GM23338 (cell line): ENCODE data around the gene CTNNA2. TPM values are rescaled to one million over a fixed set of nuclear protein-coding genes. Genes with fewer than 3 reads are reported as not detected.

Experiments used
- ATAC-seq: fragments of 200-7000 bp; cut with Tn5 transposase; 3 replicates; pipeline ENCODE4 v1.9.1; 2020
- DNase-seq: peaks from one replicate; pipeline ENCODE4 v3.0.0-alpha.2; 2015; ENCODE audit warnings: low spot score
- H2AFZ ChIP-seq: fragments of 200-600 bp; sonication (generic); 2 replicates; pipeline ENCODE4 v1.8.0; 2016; ENCODE audit warnings: antibody characterized with exemption, mild to moderate bottlenecking, moderate library complexity
- H3F3A ChIP-seq: fragments of 200-600 bp; sonication (generic); replicated peaks from 2 replicates; pipeline ENCODE4 v1.8.0; 2017; ENCODE audit warnings: antibody characterized with exemption, mixed run types, low read depth
- H3K27ac ChIP-seq: fragments of 200-600 bp; sonication (generic); 2 replicates; pipeline ENCODE4 v1.6.1; 2016; ENCODE audit warnings: low read depth
- H3K27me3 ChIP-seq: fragments of 200-600 bp; sonication (generic); 2 replicates; pipeline ENCODE4 v1.8.0; 2016; ENCODE audit warnings: mild to moderate bottlenecking, mixed run types, moderate library complexity; ENCODE audit not compliant: insufficient read depth
- H3K36me3 ChIP-seq: fragments of 200-600 bp; sonication (generic); 2 replicates; pipeline ENCODE4 v1.8.0; 2016; ENCODE audit warnings: mild to moderate bottlenecking; ENCODE audit not compliant: insufficient read depth
- H3K4me1 ChIP-seq: fragments of 200-600 bp; sonication (generic); 2 replicates; pipeline ENCODE4 v1.8.0; 2016; ENCODE audit warnings: mild to moderate bottlenecking, moderate library complexity; ENCODE audit not compliant: insufficient read depth
- H3K4me2 ChIP-seq: fragments of 200-600 bp; sonication (generic); 2 replicates; pipeline ENCODE4 v1.7.1; 2017; ENCODE audit warnings: mixed run types
- H3K4me3 ChIP-seq: fragments of 200-600 bp; sonication (generic); 2 replicates; pipeline ENCODE4 v1.6.1; 2016; ENCODE audit warnings: mixed run types
- H3K79me2 ChIP-seq: fragments of 200-600 bp; sonication (generic); replicated peaks from 2 replicates; pipeline ENCODE4 v1.8.0; 2017; ENCODE audit warnings: mild to moderate bottlenecking; ENCODE audit not compliant: insufficient read depth
- H3K9me2 ChIP-seq: fragments of 200-600 bp; sonication (generic); 2 replicates; pipeline ENCODE4 v1.8.0; 2017; ENCODE audit not compliant: insufficient read depth
- H4K20me1 ChIP-seq: fragments of 200-600 bp; sonication (generic); replicated peaks from 2 replicates; pipeline ENCODE4 v1.8.0; 2017; ENCODE audit warnings: mild to moderate bottlenecking; ENCODE audit not compliant: insufficient read depth
- H3K27ac Mint-ChIP-seq: 2 replicates; pipeline ENCODE4 v1.8.0; 2020; ENCODE audit warnings: inconsistent platforms, mild to moderate bottlenecking, moderate library complexity, mixed read lengths
- H3K27me3 Mint-ChIP-seq: 3 replicates; pipeline ENCODE4 v1.8.0; 2022; ENCODE audit warnings: low read depth, mild to moderate bottlenecking, moderate library complexity, mixed read lengths, inconsistent platforms; ENCODE audit not compliant: insufficient read depth, poor library complexity
- H3K36me3 Mint-ChIP-seq: 3 replicates; pipeline ENCODE4 v1.8.0; 2021; ENCODE audit warnings: low read depth, mild to moderate bottlenecking, inconsistent platforms, moderate library complexity, mixed read lengths
- H3K4me1 Mint-ChIP-seq: 3 replicates; pipeline ENCODE4 v1.8.0; 2020; ENCODE audit warnings: mild to moderate bottlenecking, inconsistent platforms, mixed read lengths
- H3K4me3 Mint-ChIP-seq: 3 replicates; pipeline ENCODE4 v1.8.0; 2021; ENCODE audit warnings: moderate library complexity, mild to moderate bottlenecking, inconsistent platforms, mixed read lengths
- H3K9me3 Mint-ChIP-seq: 3 replicates; pipeline ENCODE4 v1.8.0; 2020; ENCODE audit warnings: moderate library complexity, mild to moderate bottlenecking, inconsistent platforms, mixed read lengths
- CREB1 ChIP-seq: fragments of 250-450 bp; sonication (Bioruptor Pico); IDR thresholded peaks from 2 replicates; pipeline ENCODE4 v1.5.0; 2020; ENCODE audit warnings: low read depth, mild to moderate bottlenecking, moderate library complexity
- CTCF ChIP-seq, 2 experiments: fragments of 200-600 bp in 1 of 2; sonication (generic) in 1 of 2; conservative IDR thresholded peaks; 2 replicates each; pipeline versions ENCODE4 v1.5.1 to v1.6.1; 2016 to 2017; ENCODE audit warnings: antibody characterized with exemption in 2 of 2, low read depth in 2 of 2, mild to moderate bottlenecking in 2 of 2, moderate library complexity in 1 of 2
- ZNF331 ChIP-seq: fragments of 250-450 bp; sonication (Bioruptor Pico); IDR thresholded peaks from 2 replicates; pipeline ENCODE4 v1.5.0; 2020; ENCODE audit warnings: low read depth, mild to moderate bottlenecking, moderate library complexity
- polyA plus RNA-seq: library from polyadenylated mRNA; unstranded; fragments of >200 nt; fragmentation: Nextera tagmentation; extraction: Ambion mirVana; gene quantifications from 2 replicates; pipeline ENCODE4 v1.2.1, GENCODE V29; 2016
- total RNA-seq: library from RNA; depleted of rRNA; stranded (reverse); fragments of >200 nt; shearing (Covaris generic); gene quantifications from 2 replicates; pipeline ENCODE4 v1.2.3, GENCODE V29; 2014
- TF ChIP-seq, protein P1 (sequence below): IDR thresholded peaks from 2 replicates; pipeline ENCODE4 v1.6.1; 2016; ENCODE audit warnings: antibody characterized with exemption
- TF ChIP-seq, protein P2 (sequence below): fragments of 250-450 bp; sonication (Bioruptor Pico); IDR thresholded peaks from 2 replicates; pipeline ENCODE4 v1.5.0; 2020; ENCODE audit warnings: mild to moderate bottlenecking, moderate library complexity

CTNNA2 gene
- total and polyA plus RNA-seq, 2 experiments from 2014 or later = 6.4 to 15.6 TPM

DNA sequence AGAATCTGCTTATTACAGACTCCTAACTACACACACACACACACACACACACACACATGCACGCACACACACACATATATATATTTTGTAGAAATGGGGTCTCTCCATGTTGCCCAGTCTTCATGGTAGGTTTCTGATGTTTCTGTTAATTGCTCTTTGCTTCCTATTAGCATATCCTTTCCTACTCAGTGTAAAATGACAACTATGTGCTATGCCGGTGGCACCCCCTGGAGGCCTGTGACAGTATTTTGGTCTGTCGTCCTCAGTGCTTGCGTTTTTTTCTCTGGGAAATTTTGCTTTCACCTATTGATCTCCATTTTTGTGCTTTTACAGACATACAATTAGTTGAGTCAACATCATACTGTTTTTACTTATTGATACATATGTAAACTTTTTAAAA lies 469.6 kb downstream of the CTNNA2 start:
- Histone ChIP-seq H3K4me3 (no peak overlapping the region), H3K9me2 (no peaks in the 10 kb centered on the region; the same call in 1 of the 2 replicates), H3K27me3 (no peaks in the 10 kb centered on the region), H3K4me1 (peaks cover 37% of the 10 kb centered on the region), H3K27ac (no peak overlapping the region), H3F3A (no peaks in the 10 kb centered on the region), H3K79me2 (no peaks in the 10 kb centered on the region), H3K36me3 (no peaks in the 10 kb centered on the region), H2AFZ (no peak overlapping the region), H3K4me2 (no peak overlapping the region), H4K20me1 (no peaks in the 10 kb centered on the region)
- Mint-ChIP-seq H3K27ac (no peak overlapping the region), H3K36me3 (no peaks in the 10 kb centered on the region), H3K27me3 (peaks cover 5% of the 10 kb centered on the region), H3K9me3 (no peaks in the 10 kb centered on the region), H3K4me3 (no peak overlapping the region), H3K4me1 (peaks cover 31% of the 10 kb centered on the region)
- ATAC-seq (peak; percentile 83), DNase-seq (peak; percentile 88)
- TF ChIP-seq, protein P1, sequence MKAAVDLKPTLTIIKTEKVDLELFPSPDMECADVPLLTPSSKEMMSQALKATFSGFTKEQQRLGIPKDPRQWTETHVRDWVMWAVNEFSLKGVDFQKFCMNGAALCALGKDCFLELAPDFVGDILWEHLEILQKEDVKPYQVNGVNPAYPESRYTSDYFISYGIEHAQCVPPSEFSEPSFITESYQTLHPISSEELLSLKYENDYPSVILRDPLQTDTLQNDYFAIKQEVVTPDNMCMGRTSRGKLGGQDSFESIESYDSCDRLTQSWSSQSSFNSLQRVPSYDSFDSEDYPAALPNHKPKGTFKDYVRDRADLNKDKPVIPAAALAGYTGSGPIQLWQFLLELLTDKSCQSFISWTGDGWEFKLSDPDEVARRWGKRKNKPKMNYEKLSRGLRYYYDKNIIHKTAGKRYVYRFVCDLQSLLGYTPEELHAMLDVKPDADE = no peak
- TF ChIP-seq CREB1 (CRISPR knock-in tag) (peak; percentile 54; the same call in 1 of the 2 replicates), CTCF (conservative IDR thresholded peaks at IDR 0.05; ENCODE audit: low read depth in 2 of 2) (peak; percentile 90 to 91), ZNF331 (CRISPR knock-in tag) (0 out of 2 replicates have a peak, but pooled peaks have one; percentile 26)
- TF ChIP-seq, protein P2, sequence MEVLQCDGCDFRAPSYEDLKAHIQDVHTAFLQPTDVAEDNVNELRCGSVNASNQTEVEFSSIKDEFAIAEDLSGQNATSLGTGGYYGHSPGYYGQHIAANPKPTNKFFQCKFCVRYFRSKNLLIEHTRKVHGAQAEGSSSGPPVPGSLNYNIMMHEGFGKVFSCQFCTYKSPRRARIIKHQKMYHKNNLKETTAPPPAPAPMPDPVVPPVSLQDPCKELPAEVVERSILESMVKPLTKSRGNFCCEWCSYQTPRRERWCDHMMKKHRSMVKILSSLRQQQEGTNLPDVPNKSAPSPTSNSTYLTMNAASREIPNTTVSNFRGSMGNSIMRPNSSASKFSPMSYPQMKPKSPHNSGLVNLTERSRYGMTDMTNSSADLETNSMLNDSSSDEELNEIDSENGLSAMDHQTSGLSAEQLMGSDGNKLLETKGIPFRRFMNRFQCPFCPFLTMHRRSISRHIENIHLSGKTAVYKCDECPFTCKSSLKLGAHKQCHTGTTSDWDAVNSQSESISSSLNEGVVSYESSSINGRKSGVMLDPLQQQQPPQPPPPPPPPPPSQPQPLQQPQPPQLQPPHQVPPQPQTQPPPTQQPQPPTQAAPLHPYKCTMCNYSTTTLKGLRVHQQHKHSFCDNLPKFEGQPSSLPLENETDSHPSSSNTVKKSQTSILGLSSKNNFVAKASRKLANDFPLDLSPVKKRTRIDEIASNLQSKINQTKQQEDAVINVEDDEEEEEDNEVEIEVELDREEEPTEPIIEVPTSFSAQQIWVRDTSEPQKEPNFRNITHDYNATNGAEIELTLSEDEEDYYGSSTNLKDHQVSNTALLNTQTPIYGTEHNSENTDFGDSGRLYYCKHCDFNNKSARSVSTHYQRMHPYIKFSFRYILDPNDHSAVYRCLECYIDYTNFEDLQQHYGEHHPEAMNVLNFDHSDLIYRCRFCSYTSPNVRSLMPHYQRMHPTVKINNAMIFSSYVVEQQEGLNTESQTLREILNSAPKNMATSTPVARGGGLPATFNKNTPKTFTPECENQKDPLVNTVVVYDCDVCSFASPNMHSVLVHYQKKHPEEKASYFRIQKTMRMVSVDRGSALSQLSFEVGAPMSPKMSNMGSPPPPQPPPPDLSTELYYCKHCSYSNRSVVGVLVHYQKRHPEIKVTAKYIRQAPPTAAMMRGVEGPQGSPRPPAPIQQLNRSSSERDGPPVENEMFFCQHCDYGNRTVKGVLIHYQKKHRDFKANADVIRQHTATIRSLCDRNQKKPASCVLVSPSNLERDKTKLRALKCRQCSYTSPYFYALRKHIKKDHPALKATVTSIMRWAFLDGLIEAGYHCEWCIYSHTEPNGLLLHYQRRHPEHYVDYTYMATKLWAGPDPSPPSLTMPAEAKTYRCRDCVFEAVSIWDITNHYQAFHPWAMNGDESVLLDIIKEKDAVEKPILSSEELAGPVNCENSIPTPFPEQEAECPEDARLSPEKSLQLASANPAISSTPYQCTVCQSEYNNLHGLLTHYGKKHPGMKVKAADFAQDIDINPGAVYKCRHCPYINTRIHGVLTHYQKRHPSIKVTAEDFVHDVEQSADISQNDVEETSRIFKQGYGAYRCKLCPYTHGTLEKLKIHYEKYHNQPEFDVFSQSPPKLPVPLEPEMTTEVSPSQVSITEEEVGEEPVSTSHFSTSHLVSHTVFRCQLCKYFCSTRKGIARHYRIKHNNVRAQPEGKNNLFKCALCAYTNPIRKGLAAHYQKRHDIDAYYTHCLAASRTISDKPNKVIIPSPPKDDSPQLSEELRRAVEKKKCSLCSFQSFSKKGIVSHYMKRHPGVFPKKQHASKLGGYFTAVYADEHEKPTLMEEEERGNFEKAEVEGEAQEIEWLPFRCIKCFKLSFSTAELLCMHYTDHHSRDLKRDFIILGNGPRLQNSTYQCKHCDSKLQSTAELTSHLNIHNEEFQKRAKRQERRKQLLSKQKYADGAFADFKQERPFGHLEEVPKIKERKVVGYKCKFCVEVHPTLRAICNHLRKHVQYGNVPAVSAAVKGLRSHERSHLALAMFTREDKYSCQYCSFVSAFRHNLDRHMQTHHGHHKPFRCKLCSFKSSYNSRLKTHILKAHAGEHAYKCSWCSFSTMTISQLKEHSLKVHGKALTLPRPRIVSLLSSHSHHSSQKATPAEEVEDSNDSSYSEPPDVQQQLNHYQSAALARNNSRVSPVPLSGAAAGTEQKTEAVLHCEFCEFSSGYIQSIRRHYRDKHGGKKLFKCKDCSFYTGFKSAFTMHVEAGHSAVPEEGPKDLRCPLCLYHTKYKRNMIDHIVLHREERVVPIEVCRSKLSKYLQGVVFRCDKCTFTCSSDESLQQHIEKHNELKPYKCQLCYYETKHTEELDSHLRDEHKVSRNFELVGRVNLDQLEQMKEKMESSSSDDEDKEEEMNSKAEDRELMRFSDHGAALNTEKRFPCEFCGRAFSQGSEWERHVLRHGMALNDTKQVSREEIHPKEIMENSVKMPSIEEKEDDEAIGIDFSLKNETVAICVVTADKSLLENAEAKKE (CRISPR knock-in tag) = no peak
